K562 (cell line): Measurements from ENCODE around the gene OR2V1. TPM values are rescaled to one million over a fixed set of nuclear protein-coding genes. Genes with fewer than 3 reads are reported as not detected.

Experiments
- AFF1 ChIP-seq, 2 experiments: fragments of 450-650 bp; IDR thresholded peaks; 2 replicates each; pipeline ENCODE4 v1.6.1; 2018; ENCODE audit warnings: mild to moderate bottlenecking in 2 of 2, low read depth in 1 of 2; ENCODE audit not compliant: partially characterized antibody in 2 of 2
- C11orf30 ChIP-seq: fragments of 450-650 bp; IDR thresholded peaks from 2 replicates; pipeline ENCODE4 v1.6.1; 2016; ENCODE audit warnings: low read depth, mild to moderate bottlenecking
- DMBX1 ChIP-seq: fragments of 250-450 bp; sonication (Bioruptor Pico); IDR thresholded peaks from 2 replicates; pipeline ENCODE4 v1.8.0; 2022; ENCODE audit warnings: inconsistent platforms, mild to moderate bottlenecking, moderate library complexity, borderline replicate concordance
- E2F6 ChIP-seq, 2 experiments: IDR thresholded peaks; 2 replicates each; pipeline ENCODE4 v1.6.1; 2011; ENCODE audit warnings: borderline replicate concordance in 1 of 2, control low read depth in 1 of 2, low read depth in 1 of 2, low read length in 1 of 2, mild to moderate bottlenecking in 1 of 2, mixed read lengths in 1 of 2, moderate library complexity in 1 of 2; ENCODE audit not compliant: insufficient read depth in 1 of 2, insufficient read length in 1 of 2, poor library complexity in 1 of 2, severe bottlenecking in 1 of 2; ENCODE audit errors: extremely low read depth in 1 of 2
- FOXA3 ChIP-seq, 2 experiments: fragments of 450-650 bp in 1 of 2; sonication (generic) in 1 of 2; formaldehyde crosslinking; IDR thresholded peaks in 1 of 2; conservative IDR thresholded peaks in 1 of 2; 2 replicates each; pipeline versions ENCODE4 v1.4.0 to v1.8.0; 2020 to 2022; ENCODE audit warnings: mild to moderate bottlenecking in 2 of 2, missing genetic modification reagents in 1 of 2
- HMBOX1 ChIP-seq: sonication (generic); IDR thresholded peaks from 2 replicates; pipeline ENCODE4 v1.6.1; 2016
- JUNB ChIP-seq: fragments of 450-650 bp; formaldehyde crosslinking; conservative IDR thresholded peaks from 2 replicates; pipeline ENCODE4 v1.4.0; 2020; ENCODE audit warnings: mild to moderate bottlenecking
- MAFG ChIP-seq: fragments of 450-650 bp; conservative IDR thresholded peaks from 2 replicates; pipeline ENCODE4 v1.6.1; 2016; ENCODE audit warnings: missing genetic modification characterization, missing compliant biosample characterization
- SAFB2 ChIP-seq: fragments of 200-400 bp; formaldehyde crosslinking; IDR thresholded peaks from 2 replicates; pipeline ENCODE4 v1.6.1; 2018; ENCODE audit warnings: borderline replicate concordance, low read length, low read depth, moderate library complexity; ENCODE audit not compliant: severe bottlenecking
- SMARCA5 ChIP-seq: fragments of 450-650 bp; IDR thresholded peaks from 2 replicates; pipeline ENCODE4 v1.6.1; 2016
- polyA plus RNA-seq, 8 experiments: library from polyadenylated mRNA; depleted of rRNA in 4 of 8; stranded (reverse) in 5 of 8; unstranded in 3 of 8; fragments of >200 nt; fragmentation: Nextera tagmentation in 2 of 8; fragmentation: Illumina TruSeq in 1 of 8; extraction: Ambion mirVana in 2 of 8; extraction: Trizol in 1 of 8; gene quantifications; 2 replicates each; pipeline versions ENCODE4 v1.2.1 to v1.2.3, GENCODE V29; 2011 to 2014; ENCODE audit warnings: inconsistent platforms in 1 of 8, missing spikeins in 1 of 8
- total RNA-seq, 7 experiments: library from RNA; depleted of rRNA in 6 of 7; stranded (reverse); fragments of >200 nt in 6 of 7; fragmentation: Illumina TruSeq in 2 of 7; extraction: Trizol in 2 of 7; gene quantifications; 2 replicates each; pipeline versions ENCODE4 v1.2.1 to v1.2.3, GENCODE V29; 2011 to 2021; ENCODE audit warnings: low replicate concordance in 1 of 7

Gene OR2V1
- total and polyA plus RNA-seq, 9 of the 15 experiments (the other 6 are each of a cell fraction or from before 2014, with no cell fraction given), result 0.04 to 0.28 (median 0.15) TPM; not detected in 5

DNA sequence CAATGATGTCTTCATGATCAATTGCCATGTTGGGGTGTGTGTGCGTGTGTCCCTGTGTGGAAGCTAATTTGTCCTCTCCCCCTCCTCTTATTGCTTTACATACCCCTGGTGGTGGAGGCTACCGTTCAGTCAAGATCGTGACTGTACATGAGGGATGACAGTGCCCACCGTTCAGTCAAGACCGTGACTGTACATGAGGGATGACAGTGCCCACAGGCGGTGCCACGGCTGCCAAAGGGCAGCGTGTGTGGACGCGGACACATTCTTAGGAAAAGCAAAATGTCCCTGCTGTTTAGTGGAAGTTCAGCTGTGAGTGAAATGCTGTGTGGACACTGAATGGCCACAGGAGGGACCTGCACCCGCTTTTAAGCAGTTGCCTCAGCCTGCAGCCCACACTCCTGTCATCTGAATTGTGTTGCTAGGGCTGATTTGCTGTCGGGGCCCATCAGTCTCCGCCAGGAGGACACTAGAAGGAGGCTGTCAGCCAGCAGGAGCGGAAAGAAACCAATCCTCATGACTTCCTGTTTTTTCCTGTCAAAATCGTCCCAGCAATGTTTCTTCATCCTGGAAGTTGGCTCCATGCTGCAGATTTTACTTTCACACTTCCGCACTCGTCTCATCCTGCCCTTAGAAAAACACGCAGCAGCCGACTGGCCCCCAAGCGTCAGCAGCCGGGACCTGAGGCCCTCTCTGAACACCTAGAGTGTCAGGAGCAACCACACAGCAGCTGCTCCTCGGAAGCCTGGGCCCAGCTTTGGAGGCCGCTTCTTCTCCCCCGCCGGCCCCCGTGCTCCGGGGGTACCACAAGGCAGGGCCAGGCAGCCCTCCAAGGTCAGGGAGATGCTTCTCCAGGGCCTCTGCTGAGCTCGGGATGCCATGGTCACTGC, 9.1 kb downstream of the OR2V1 start (continued):
- TF ChIP-seq E2F6 (IDR thresholded peaks at IDR 0.05; ENCODE audit: borderline replicate concordance in 1 of 2, extremely low read depth in 1 of 2, insufficient read depth in 1 of 2, insufficient read length in 1 of 2, low read depth in 1 of 2, low read length in 1 of 2, poor library complexity in 1 of 2, severe bottlenecking in 1 of 2) (no peak), HMBOX1 (no peak), SAFB2 (no peak), MAFG (tag) (no peak), JUNB (CRISPR knock-in tag) (no peak), DMBX1 (CRISPR knock-in tag) (no peak), FOXA3 (CRISPR knock-in tag; conservative IDR thresholded peaks at IDR 0.05 in 1 of 2, IDR thresholded peaks at IDR 0.05 in 1 of 2) (no peak), AFF1 (IDR thresholded peaks at IDR 0.05; ENCODE audit: low read depth in 1 of 2, partially characterized antibody in 2 of 2) (peak in 1 of 2 experiments; percentile 72), C11orf30 (no peak), SMARCA5 (no peak)
